Stimulated activated CD4-positive, alpha-beta T cell treated with anti-CD3 and anti-CD28 coated beads, TNF-alpha, amount 100 ng/mL, for 24 hours (primary cell): ENCODE measurements around the gene AUNIP.

ENCODE experiments used
- DNase-seq, 3 experiments: peaks; one replicate each; pipeline ENCODE4 v3.0.0-alpha.2; 2020; ENCODE audit warnings: low read depth in 3 of 3

Gene AUNIP

DNA sequence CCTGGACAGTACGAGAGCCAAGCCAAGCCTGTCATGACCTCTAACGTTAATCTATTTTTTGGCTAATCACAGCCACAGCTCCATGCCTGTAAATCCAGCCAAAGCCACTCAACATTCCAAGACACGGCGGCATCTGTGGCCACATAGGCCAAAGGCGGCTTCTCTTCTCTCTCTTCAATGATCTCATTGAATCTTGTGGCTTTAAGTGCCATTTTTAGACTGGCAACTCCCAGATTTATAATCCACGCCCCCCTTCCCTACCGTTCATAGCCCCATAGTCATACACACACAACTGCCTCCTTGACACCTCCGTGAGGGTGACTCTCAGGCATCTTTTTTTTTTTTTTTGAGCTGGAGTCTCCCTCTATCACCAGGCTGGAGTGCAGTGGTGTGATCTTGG lies 64.9 kb downstream of the AUNIP start:
- no peak for DNase-seq

DNA sequence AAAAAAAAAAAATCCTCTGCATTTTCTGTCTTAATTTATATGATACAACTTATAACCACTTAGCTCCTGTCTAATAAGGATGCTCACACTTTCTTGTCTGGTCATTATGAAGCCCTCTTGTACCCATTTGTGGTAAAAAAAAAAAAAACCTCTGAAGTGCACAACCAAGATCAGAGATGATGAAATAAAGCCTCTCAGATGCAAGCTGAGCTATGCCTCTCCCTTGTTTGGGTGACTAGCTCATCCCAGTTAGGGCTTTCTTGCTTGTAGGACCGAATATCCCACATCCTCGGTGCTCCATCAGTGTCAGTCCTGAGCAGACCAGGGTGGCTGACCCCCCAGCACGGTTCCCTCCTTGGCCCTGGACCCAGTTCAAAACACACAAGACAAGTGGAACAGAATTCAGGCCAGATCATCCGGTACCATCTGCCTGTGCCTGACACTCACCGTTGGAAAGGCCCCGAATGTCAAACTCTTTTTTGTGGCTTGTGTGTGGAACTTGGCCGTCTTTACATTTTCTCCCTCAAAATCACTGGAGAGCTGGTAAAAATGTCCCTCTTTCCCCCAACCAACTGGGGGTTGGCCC lies 65.6 kb downstream of the AUNIP start:
- DNase-seq = no peak

DNA sequence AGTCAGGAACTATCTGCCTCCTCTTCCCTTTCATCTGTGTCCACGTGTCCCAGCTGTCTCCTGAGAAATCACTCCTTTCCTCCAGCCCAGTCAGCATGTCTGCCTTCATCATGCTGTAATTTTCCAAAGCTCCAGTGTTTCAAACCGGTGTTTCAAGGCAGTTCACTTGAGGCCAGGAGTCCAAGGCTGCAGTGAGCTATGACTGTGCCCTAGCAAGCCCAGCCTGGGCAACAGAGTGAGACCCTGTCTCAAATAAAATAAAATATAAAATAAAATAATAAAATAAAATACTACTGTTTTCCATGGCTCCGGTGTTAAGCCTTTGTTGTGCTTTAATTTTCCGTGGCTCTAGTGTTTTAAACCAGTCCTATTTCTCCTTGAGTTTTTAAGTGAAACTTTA lies 67.1 kb downstream of the AUNIP start:
- no peak for DNase-seq

GRCh38 chr1:25790472-25790871 lies 68.8 kb downstream of the AUNIP start:
- DNase-seq = no peak

- DNase-seq = no peak
Measured at GRCh38 chr1:25787760-25788166, 71.5 kb downstream of the AUNIP start.

- no peak for DNase-seq
Measured at GRCh38 chr1:25786887-25787759, 72.1 kb downstream of the AUNIP start.

DNA sequence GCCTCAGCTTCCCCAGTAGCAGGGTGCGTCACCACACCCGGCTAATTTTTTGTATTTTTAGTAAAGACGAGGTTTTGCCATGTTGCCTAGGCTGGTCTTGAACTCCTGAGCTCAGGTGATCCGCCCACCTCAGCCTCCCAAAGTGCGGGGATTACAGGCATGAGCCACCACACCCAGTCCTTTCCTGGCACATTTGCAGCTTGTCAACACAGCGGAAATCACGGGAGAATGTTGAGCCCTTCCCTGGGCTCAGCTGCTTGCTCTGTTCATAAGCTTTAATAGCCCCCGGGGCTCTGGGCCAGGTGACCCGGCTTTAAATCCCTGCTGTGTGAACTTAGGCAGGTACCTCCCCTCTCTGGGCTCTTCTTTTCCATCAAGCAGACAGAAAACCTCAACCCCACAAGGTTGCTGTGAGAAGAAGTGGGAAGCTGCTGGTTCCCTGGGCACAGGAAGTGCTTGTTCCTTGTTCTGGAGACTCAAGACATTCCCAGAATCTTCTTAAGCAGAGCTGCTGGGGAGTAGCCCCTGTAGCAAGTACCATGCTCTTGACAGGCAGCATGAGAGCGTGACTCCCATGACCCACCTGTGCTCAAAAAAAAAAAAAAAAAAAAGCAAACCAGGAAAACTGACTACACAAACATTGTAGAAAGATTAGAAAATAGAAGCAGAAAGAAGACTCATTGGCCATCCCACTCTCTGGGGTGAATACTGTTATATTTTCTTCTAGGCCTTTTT lies 73.8 kb downstream of the AUNIP start:
- DNase-seq = no peak

GRCh38 chr1:25784575-25785051 lies 74.6 kb downstream of the AUNIP start:
- DNase-seq = no peak
